ENCODE results near the gene PTPRT. TPM values are rescaled to one million over a fixed set of nuclear protein-coding genes. Genes with fewer than 3 reads are reported as not detected.

PTPRT gene
- polyA plus RNA-seq, 4 donors, result 0.30 to 1.0 (median 0.68) TPM

DNA sequence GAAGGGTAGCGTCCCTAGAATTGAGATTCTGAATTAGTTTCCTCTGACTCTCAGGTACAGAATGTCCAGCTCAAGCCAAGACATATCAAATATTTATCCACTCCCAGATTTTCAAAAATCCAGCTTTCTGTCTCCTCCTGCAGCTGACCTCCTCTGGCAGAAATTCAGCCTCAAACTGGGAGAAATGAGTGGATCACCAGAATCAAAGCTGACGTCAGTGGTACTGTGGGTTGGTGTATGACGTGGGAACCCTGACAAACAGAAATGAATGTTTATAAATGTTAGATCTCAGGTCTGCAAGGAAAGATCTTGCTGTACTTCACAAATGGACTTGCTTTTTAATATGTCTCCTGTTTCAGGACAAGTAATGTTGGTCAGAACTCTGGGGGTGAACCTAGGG is 595.0 kb downstream of the PTPRT start:
- no peak for DNase-seq (ENCODE audit: low read depth in 4 of 4, low spot score in 3 of 4)

DNA sequence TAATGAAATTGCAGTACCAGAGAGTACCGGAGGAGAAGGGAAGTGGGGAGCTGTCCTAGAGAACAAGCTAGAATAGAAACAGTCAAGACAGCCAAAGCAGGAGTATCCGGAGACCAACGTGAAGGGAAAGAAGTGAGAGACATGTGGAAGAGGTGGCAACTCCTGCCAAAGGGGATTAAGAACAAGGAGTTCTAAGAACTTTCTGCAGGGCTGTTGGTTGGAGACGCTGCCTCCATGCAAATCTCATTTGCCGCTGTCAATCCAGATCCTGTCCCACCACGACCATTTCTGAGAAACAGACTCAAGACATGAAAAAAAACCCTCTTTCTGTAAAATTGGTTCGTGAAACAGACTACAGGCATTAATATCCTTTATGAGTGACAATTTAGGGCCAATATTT is 595.7 kb downstream of the PTPRT start:
- DNase-seq (ENCODE audit: low read depth in 4 of 4, low spot score in 3 of 4), result no peak

DNA sequence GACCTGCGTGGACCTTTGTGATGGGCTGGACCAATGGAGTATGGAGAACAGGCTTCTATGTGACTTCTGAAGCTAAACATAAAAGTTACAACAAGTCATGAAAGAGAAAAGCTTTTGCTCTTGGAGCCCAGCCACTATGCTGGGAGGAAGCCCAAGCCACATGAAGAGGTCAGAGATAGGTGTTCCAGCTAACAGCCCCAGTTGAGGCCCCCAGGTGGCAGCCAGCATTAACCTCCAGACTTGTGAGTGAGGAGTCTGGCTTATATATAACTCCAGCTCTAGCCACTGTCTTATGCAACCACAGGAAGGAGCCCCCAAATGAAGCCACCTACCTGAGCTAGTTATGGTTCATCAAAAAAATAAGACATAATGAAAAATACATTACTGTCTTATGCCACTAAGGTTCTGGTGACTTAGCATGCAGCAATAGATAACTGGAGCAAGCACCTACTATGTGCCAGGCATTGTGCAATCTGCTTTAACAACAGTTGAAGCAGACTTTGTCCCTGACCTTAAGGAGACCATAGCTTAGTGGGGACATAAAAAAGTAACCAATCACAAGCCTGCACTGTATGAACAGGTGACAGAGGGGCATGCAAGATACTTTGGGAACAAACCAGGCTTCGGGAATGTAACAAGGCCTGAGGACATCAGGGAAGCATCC is 599.6 kb downstream of the PTPRT start:
- DNase-seq (ENCODE audit: low read depth in 4 of 4, low spot score in 3 of 4), result no peak

DNA sequence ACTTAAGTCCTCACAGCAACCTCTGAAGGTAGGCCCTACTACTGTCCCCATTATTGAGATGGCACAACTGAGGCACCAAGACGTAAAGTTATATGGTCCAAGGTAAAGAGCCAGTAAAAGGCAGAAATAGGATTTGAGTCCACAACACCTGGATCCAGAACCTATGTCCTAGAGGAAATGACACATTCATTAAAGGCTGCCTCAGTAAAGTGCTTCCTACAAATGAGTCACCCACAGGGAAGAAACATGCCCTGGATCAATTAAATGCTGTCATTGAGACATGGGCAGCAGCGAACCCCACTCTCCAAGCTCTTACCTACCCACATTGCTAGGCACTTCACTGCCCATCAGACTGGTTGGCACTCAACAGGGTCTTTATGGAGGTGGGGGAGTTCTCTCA is 600.9 kb downstream of the PTPRT start:
- DNase-seq (ENCODE audit: low read depth in 4 of 4, low spot score in 3 of 4), result no peak

DNA sequence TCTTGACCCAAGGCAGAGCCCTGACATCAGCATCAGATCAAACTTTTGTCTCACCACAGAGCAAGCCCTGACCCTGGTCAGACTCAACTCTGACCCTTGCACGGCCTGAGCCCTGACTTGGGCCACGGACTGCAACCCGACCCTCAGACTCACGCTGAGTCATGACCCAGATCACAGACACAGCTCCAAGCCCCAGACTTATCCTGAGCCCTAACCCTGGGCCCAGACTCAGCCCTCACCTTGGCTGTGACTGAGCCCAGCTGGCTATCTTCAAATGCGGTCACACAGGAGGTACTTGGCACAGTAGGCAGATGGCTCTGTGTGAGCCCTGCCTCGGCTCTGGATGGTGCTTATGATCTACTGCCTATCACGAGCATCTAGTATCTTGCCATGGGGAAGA is 602.3 kb downstream of the PTPRT start:
- no peak for DNase-seq (ENCODE audit: low read depth in 4 of 4, low spot score in 3 of 4)

DNA sequence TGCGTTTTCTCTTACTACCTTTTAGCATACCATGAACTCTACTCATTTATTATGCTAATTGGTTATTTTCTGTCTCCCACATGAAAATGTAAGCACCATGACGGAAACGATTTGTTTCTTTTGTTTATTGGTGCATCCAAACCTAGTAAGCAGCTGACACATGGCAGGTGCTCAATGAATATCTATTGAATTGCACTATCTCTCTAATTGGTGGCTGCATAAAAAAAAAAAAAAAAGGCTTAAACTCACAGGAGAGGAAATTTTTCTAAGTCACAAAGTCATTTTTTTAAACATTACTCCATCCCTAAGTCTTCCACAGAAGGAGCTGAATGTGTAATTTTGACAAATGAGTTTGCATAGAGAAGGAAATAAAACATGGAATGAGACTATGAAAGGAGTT is 608.4 kb downstream of the PTPRT start:
- DNase-seq (ENCODE audit: low read depth in 4 of 4, low spot score in 3 of 4), result no peak

DNA sequence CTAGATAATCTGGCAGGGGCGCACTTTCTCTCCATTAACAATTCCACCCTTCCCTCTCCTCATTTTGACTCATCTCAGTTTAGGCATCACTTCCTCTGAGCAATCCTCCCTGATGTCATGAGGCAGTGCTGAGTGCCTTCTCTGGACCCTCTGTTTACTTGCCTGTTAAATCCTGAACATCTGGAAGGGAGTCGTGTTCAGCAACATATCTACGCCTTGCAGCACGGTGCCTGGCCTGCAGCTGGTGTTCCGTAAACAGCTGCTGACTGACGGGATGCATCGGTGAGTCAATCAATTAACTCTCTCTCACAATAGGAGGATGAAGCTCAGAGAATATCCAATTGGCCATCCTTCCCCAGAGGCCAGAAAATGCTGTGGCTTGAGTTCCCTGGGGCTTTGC is 613.5 kb downstream of the PTPRT start:
- DNase-seq (ENCODE audit: low read depth in 4 of 4, low spot score in 3 of 4), result no peak

DNA sequence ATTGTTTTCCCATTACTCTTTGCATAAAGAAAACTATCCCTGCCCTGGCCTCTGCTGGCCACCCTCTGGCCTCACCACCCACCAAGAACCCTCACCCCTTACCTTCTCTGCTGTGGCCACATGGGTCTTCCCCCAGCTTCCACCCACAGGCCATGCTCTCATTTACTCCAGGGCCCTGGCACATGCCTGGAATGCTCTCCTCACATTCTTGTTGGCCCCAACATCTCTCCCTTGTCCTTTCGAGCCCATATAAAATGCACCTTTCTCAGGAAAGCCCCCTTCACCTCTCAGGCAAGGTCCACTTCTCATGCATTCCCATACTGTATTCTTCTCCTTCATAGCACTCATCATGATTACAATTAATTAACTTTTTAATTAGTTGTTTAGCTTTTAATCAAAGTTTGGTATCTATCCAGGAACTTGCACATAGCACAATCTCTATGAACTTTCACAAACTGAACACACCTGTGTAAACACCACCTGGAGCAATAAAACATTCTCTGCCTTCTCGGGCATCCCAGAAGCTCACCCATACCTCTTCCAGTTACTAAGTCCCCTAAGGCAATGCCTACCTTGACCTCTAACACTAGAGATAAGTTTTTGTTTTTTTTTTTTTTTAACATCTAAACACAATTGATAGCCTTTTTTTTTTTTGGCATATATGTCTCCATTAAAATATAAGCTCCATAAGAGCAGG is 617.2 kb downstream of the PTPRT start:
- DNase-seq (ENCODE audit: low read depth in 4 of 4, low spot score in 3 of 4), result no peak

DNA sequence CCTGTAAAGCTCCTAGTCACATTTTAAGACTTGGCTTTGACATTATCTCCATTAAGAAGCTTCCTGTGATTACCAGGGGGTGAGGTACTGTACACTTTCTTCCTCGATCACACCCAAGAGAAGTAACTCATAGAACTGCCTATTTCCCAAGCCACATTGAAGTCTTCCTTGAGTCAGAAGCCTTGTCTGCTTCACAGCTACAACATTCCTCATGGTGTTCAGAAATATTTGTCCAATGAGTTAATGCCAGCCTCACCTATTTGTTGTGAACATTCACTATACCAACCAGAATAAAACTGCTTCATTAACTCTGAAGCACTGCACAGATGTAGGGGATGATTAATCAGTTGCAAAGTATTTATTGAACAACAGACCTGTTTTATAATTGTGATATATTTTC is 622.3 kb downstream of the PTPRT start:
- DNase-seq (ENCODE audit: low read depth in 4 of 4, low spot score in 3 of 4), result no peak

DNA sequence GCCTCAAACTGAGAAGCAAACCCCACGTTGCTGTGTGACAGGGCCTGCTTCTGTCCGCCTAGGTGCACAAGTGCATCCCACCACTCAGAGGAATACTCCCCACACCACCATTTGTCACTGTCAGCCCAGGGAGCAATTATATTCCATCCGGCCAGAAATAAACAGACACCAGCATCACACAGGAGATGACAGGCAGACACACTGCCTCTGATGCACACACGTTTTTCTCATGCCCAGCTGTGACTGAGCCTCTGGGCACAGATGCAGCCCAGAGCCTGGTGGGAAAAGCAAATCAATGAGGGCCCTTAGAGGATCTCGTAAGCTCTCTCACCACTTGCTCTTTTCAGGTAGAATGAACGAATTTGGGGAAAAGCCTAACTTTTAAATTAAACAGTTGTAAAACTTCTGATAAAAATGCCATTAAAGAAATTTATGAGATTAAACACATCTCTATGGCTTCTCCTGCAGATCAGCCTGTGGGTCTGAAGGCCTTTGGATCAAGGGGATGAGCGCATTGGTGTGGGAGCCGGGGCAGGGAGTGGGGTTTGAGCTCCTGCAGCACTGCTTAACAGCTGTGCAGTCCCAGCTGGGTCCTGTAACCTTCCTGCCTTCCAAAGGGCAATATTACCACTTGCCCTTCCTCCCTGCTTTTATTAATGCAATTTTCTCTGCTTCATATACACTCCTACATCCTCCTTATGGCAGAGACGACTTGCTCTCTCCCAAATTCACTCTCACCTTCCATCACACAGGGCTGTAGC is 624.3 kb downstream of the PTPRT start:
- DNase-seq (ENCODE audit: low read depth in 4 of 4, low spot score in 3 of 4), result no peak

DNA sequence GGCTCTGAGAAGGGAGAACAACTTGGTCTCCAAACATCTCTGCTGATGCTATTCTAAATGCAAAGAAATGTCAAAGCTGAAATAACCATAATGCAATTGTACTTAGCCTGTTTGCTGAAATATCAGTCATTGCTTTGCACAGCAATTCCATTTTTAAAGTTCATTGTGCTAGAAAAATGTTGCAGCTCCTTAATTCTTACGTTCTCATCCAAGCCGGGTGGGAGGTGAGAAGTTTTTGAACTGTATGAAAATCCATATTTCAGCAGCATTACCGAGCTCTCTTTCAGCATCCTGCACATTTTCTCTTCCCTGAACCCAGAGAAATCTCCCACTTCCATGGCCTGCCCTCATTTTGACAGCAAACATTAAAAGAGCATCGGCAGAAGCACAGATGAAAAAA is 630.0 kb downstream of the PTPRT start:
- DNase-seq (ENCODE audit: low read depth in 4 of 4, low spot score in 3 of 4), result no peak

DNA sequence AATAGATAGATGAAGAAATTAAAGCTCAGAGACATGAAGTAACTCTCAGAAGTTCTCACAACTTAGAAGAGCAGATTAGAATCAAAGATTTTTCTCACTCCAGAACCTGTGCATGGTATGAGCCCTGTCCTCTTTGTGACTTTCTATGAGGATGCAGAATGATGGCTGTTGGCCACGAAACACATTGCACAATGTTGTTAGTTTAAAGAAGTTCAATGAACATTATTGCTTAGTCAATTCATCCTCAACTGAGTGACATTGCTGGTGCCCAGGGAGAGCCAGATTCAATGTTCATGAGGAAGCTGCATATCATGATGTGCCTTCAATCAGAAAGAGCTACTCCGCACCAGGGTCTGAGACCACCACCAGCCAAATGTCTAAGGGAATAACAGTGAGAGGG is 633.1 kb downstream of the PTPRT start:
- DNase-seq (ENCODE audit: low read depth in 4 of 4, low spot score in 3 of 4), result no peak

DNA sequence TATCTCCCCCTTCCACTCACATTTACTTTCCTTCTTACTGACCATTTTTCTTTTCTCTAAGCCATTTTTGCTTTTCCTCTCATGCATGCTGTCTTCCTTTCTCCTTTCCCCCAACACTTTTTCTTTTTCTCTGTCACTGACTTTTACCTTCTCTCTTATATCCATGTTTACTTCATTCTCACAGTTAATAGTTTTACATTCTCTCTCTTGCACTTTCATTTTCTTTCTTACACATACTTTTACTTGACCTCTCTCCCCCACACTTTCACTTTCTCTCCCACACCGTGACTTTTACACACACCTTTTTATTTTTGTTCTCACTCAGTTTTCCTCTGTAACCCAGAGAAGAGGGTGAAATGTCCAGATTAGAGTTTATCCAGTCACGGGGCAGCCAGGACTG is 636.3 kb downstream of the PTPRT start:
- DNase-seq (ENCODE audit: low read depth in 4 of 4, low spot score in 3 of 4), result no peak

DNA sequence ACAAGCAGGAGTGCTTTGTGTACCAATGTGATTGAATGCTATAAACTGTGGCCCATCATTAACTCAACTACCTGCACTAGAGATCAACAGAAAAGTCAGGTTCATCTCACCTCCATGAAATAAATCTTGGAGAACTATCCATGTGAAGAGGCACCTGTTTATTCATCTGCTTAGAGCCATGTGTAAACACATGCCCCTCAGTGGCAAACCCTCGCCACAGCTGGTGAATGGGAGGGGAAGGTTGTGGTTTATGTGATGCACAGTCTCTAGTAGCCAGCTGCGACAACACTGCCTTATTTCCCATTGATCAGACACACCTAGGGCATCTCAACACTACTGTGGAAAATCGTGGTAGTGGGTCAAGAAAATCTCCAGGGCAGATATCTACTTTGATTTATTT is 640.2 kb downstream of the PTPRT start:
- no peak for DNase-seq (ENCODE audit: low read depth in 4 of 4, low spot score in 3 of 4)

DNA sequence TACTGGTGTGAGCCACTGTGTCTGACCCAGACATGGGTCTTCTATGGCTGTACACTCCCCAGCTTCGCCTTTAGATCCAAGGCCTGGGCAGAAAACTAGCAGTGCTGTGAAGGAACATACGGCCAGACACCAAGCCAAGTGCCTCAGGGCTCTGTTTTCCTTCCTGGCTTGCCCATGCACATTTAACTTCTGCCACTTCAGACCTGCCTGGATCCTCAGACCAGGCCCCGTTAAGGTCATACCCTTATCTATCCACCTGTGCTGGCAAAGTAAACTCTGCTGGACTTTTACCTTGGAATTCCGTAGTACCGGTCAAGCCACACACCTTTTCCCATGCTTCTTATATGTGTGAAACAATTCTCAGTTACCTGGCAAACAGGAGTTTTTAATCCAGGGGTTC is 644.8 kb downstream of the PTPRT start:
- no peak for DNase-seq (ENCODE audit: low read depth in 4 of 4, low spot score in 3 of 4)

DNA sequence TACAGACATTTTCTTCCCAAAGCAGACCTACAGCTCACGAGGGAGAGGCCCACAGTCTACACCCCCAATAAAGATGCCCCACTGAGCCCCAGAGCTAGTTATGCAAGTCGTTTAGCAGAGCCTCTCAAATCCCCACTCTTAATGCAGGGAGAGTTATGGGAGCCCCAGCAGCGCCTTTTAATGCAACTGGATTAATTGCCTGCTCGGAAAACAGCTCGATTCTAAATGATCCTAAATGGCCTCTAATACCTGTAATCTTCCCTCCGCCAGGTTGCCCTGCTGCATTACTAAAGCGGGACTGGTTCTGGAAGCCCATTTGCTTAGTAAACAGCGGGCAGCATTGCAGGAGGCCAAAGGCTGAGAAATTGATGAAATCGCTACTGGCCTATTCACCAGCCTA is 656.9 kb downstream of the PTPRT start:
- DNase-seq (ENCODE audit: low read depth in 4 of 4, low spot score in 3 of 4), result no peak

DNA sequence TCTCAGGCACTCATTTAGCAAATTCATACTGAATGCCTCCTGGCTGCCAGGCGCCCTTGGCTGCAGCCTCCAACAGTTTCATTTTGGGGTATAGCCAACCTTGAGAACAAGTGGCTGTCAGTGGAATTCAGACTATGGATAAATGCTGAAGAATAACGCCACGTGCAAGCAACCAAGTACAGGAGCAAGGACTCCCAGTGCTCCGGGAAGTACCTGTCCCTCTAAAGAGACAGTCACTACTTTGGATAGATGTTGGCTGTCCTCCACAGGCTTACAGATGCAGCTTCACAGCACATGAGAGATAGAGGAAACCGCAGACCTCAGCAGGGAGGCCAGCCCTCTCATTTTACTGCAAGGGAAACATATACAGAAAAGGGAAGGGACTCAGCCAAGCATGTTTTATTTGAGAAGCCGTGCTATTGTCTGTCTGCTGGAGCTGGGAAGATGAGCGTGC is 658.2 kb downstream of the PTPRT start:
- no peak for DNase-seq (ENCODE audit: low read depth in 4 of 4, low spot score in 3 of 4)

DNA sequence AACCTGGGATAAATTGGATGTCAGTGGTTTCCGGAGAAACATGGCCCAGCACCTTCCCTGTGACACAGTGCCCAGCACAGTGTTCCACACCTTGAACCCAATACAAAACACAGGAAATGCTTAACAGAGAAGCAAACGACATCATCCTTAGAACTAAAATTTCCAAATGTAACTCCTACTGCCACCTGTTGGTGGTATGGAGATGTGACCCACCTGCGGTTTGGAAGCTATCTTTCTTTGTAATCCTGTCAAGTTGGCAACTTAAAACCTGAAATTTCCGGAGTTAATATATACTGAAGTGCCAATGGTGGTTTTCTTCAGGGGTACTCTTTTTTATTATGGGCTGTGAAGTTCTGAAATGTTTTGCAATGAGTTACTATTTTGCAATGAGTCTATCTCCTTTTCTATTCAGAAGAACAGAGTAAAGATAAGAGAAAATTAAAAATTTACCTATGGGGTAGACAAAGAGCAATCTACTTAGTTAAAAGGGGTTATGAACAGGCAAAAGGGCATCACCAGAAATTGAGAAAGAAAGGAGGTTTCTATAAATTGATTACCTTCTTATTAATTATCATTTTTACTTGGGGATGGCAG is 658.8 kb downstream of the PTPRT start:
- DNase-seq (ENCODE audit: low read depth in 4 of 4, low spot score in 3 of 4), result peak in 3 of 4 donors; percentile 10 to 31 (median 29)

DNA sequence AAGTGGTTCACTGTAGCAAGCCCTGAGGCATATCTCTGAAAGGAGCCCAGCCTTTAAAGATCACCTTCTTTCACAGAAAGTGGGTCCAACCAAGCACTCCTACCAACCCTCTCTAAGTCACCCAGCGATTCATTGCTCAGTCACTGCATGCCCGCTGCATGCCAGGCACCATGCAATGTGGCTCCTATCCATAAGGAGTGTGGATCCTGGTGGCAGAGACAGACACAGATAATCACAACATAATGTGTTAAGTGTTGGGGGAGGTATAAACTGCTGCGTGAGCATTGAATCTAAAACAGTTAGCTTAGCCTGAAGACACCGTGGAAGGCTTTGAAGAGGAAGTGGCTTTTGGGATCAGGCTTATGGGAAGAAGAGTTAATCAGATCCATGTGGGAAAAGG is 659.5 kb downstream of the PTPRT start:
- DNase-seq (ENCODE audit: low read depth in 4 of 4, low spot score in 3 of 4), result no peak

DNA sequence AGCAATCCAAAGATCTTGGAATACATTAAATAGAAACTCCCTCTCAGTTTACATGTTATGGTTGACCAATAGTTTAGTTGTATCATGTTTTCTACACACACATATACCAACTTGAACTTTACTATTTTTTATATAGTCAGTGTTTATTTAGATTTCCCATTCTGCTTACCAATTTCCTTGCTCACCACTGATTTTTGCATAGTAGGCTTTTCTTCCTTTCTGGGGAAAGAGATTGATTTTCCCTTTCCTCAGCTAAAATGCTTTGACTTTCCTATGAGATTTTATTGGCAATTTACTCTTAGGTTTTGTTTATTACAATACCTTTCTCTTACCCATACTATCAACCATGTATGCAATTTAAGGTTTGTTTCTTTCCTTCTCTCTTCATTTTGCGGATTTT is 665.6 kb downstream of the PTPRT start:
- DNase-seq (ENCODE audit: low read depth in 4 of 4, low spot score in 3 of 4), result no peak

DNA sequence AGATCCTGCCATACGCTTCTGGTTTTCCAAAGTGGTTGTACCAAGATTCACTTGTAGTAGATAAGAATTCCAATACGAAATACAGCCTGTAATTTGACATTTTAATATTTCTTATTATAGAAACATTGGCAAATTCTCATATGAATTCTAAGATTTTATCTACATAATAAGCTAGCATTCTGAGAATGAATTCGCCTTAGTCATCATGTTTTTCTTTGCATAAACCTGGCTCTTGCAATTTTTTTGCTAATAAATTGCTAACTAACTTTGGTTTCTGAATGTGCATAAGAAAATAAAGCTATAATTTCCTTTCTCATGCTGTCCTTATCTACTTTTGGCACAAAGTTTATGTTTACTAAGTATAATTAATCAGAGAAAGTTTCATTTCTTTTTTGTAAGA is 673.0 kb downstream of the PTPRT start:
- DNase-seq (ENCODE audit: low read depth in 4 of 4, low spot score in 3 of 4), result no peak

Data from right renal pelvis (tissue), 4 donors.